Neural cell (in vitro differentiated cells): ENCODE results near the gene CPNE4. TPM values are rescaled to one million over a fixed set of nuclear protein-coding genes. Genes with fewer than 3 reads are reported as not detected.

Experiments used
- H2AFZ ChIP-seq: fragments of 200-600, 300-800 bp; sonication (generic), shearing (Covaris generic); 2 replicates; pipeline ENCODE4 v1.6.0; 2014; ENCODE audit warnings: low read depth, mild to moderate bottlenecking, antibody characterized with exemption, low read length, moderate library complexity
- H3F3A ChIP-seq: fragments of 200-600 bp; shearing (Covaris generic); 2 replicates; pipeline ENCODE4 v1.6.1; 2016; ENCODE audit warnings: mild to moderate bottlenecking, moderate library complexity, mixed read lengths, antibody characterized with exemption, low read length; ENCODE audit not compliant: insufficient read depth, poor library complexity, severe bottlenecking
- H3K27ac ChIP-seq: fragments of 200-600, 300-800 bp; sonication (generic), shearing (Covaris generic); 2 replicates; pipeline ENCODE4 v1.5.1; 2014; ENCODE audit warnings: mild to moderate bottlenecking, low read length, moderate library complexity
- H3K27me3 ChIP-seq: fragments of 300-800, 200-600 bp; sonication (generic), shearing (Covaris generic); 2 replicates; pipeline ENCODE4 v1.6.0; 2014; ENCODE audit warnings: mild to moderate bottlenecking, low read depth, low read length, moderate library complexity; ENCODE audit not compliant: insufficient read depth
- H3K36me3 ChIP-seq: fragments of 300-800, 200-600 bp; sonication (generic), shearing (Covaris generic); 2 replicates; pipeline ENCODE4 v1.5.1; 2014; ENCODE audit warnings: mild to moderate bottlenecking, antibody characterized with exemption, low read length, moderate library complexity; ENCODE audit not compliant: insufficient read depth
- H3K4me2 ChIP-seq: fragments of 300-800, 200-600 bp; sonication (generic), shearing (Covaris generic); 2 replicates; pipeline ENCODE4 v1.6.0; 2014; ENCODE audit warnings: mild to moderate bottlenecking, low read length
- H3K4me3 ChIP-seq: fragments of 300-800, 200-600 bp; sonication (generic), shearing (Covaris generic); 2 replicates; pipeline ENCODE4 v1.5.1; 2014; ENCODE audit warnings: mild to moderate bottlenecking, low read length, moderate library complexity
- H3K79me2 ChIP-seq: fragments of 200-600 bp; shearing (Covaris generic); replicated peaks from 2 replicates; pipeline ENCODE4 v1.6.0; 2014; ENCODE audit warnings: mild to moderate bottlenecking, low read length, moderate library complexity; ENCODE audit not compliant: insufficient read depth
- H3K9ac ChIP-seq: fragments of 300-800, 200-600 bp; sonication (generic), shearing (Covaris generic); 2 replicates; pipeline ENCODE4 v1.6.1; 2016; ENCODE audit warnings: mild to moderate bottlenecking, low read length, mixed read lengths
- H3K9me2 ChIP-seq: fragments of 200-600 bp; shearing (Covaris generic); 2 replicates; pipeline ENCODE4 v1.6.1; 2016; ENCODE audit warnings: mild to moderate bottlenecking, low read length, mixed read lengths; ENCODE audit not compliant: insufficient read depth
- H3K9me3 ChIP-seq: fragments of 200-600, 300-800 bp; sonication (generic), shearing (Covaris generic); 2 replicates; pipeline ENCODE4 v1.6.1; 2016; ENCODE audit warnings: mild to moderate bottlenecking, mixed run types, low read length, moderate library complexity, mixed read lengths
- H4K20me1 ChIP-seq: fragments of 200-600 bp; shearing (Covaris generic); 2 replicates; pipeline ENCODE4 v1.6.1; 2016; ENCODE audit warnings: mild to moderate bottlenecking, mixed run types; ENCODE audit not compliant: insufficient read depth
- CTCF ChIP-seq: fragments of 450-650 bp; IDR thresholded peaks from 2 replicates; pipeline ENCODE4 v1.5.1; 2014; ENCODE audit warnings: antibody characterized with exemption, mild to moderate bottlenecking, moderate library complexity; ENCODE audit not compliant: poor library complexity, severe bottlenecking
- EP300 ChIP-seq: fragments of 450-650 bp; conservative IDR thresholded peaks from 2 replicates; pipeline ENCODE4 v1.6.1; 2014; ENCODE audit warnings: antibody characterized with exemption, mild to moderate bottlenecking, moderate library complexity; ENCODE audit not compliant: poor library complexity, severe bottlenecking
- EZH2 ChIP-seq: fragments of 200-600, 300-800 bp; shearing (Covaris generic), sonication (generic); IDR thresholded peaks from 2 replicates; pipeline ENCODE4 v1.6.1; 2014; ENCODE audit warnings: antibody characterized with exemption, low read length, borderline replicate concordance, mild to moderate bottlenecking; ENCODE audit not compliant: insufficient read depth, poor library complexity, severe bottlenecking
- MXI1 ChIP-seq: fragments of 450-650 bp; conservative IDR thresholded peaks from 2 replicates; pipeline ENCODE4 v1.6.1; 2014; ENCODE audit warnings: antibody characterized with exemption, mild to moderate bottlenecking; ENCODE audit not compliant: poor library complexity, severe bottlenecking
- POLR2AphosphoS5 ChIP-seq: IDR thresholded peaks from 2 replicates; pipeline ENCODE4 v1.6.1; 2012
- RAD21 ChIP-seq: fragments of 450-650 bp; conservative IDR thresholded peaks from 2 replicates; pipeline ENCODE4 v1.6.1; 2014; ENCODE audit warnings: antibody characterized with exemption, mild to moderate bottlenecking, moderate library complexity
- SMC3 ChIP-seq: fragments of 450-650 bp; conservative IDR thresholded peaks from 2 replicates; pipeline ENCODE4 v1.6.1; 2014; ENCODE audit warnings: antibody characterized with exemption, mild to moderate bottlenecking, moderate library complexity; ENCODE audit not compliant: poor library complexity
- polyA plus RNA-seq: library from polyadenylated mRNA; depleted of rRNA; stranded (reverse); fragments of >200 nt; gene quantifications from 2 replicates; pipeline ENCODE4 v1.2.3, GENCODE V29; 2014
- TF ChIP-seq, protein P1 (sequence below): IDR thresholded peaks from 2 replicates; pipeline ENCODE4 v1.6.1; 2012; ENCODE audit warnings: borderline replicate concordance

The CPNE4 gene
- polyA plus RNA-seq, 1 donor from 2014 or later, result 0.59 TPM

DNA sequence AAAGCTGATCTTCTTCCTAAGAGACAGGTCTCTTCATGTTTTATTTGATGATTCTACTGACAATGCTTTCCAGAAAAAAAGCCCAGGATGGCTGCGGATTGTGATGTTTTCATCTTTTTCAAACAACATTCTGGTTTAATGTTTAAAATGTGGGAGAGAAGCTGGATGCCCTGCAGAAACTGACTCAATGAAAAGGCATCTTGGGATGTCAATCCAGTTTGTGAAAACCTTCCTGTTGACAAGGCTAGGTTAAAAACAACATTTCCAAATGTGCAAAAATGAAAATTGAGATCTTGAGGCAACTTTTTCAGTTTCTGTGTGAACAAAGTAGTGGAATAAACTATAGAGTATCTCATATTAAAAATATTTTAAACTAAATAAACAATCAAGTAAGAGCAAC is 376.0 kb downstream of the CPNE4 start:
- Histone ChIP-seq H3K4me2 (no peak overlapping the region), H3K9ac (no peak overlapping the region), H3K4me3 (no peak overlapping the region), H3K36me3 (no peaks in the 10 kb centered on the region), H3K9me3 (no peaks in the 10 kb centered on the region), H3K27me3 (no peaks in the 10 kb centered on the region), H2AFZ (no peak overlapping the region), H3K79me2 (no peaks in the 10 kb centered on the region), H3F3A (no peaks in the 10 kb centered on the region), H3K27ac (no peak overlapping the region), H4K20me1 (no peaks in the 10 kb centered on the region), H3K9me2 (no peaks in the 10 kb centered on the region)
- TF ChIP-seq POLR2AphosphoS5 (no peak), CTCF (no peak), EP300 (no peak), EZH2 (no peak), SMC3 (no peak), RAD21 (no peak)
- TF ChIP-seq, protein P1, sequence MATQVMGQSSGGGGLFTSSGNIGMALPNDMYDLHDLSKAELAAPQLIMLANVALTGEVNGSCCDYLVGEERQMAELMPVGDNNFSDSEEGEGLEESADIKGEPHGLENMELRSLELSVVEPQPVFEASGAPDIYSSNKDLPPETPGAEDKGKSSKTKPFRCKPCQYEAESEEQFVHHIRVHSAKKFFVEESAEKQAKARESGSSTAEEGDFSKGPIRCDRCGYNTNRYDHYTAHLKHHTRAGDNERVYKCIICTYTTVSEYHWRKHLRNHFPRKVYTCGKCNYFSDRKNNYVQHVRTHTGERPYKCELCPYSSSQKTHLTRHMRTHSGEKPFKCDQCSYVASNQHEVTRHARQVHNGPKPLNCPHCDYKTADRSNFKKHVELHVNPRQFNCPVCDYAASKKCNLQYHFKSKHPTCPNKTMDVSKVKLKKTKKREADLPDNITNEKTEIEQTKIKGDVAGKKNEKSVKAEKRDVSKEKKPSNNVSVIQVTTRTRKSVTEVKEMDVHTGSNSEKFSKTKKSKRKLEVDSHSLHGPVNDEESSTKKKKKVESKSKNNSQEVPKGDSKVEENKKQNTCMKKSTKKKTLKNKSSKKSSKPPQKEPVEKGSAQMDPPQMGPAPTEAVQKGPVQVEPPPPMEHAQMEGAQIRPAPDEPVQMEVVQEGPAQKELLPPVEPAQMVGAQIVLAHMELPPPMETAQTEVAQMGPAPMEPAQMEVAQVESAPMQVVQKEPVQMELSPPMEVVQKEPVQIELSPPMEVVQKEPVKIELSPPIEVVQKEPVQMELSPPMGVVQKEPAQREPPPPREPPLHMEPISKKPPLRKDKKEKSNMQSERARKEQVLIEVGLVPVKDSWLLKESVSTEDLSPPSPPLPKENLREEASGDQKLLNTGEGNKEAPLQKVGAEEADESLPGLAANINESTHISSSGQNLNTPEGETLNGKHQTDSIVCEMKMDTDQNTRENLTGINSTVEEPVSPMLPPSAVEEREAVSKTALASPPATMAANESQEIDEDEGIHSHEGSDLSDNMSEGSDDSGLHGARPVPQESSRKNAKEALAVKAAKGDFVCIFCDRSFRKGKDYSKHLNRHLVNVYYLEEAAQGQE, result no peak

GRCh38 chr3:131658115-131658514 is 376.7 kb downstream of the CPNE4 start:
- TF ChIP-seq MXI1 (no peak), CTCF (no peak), SMC3 (no peak), EP300 (no peak)
- no peaks in the 10 kb centered on the region for H3K36me3 ChIP-seq
- no peaks in the 10 kb centered on the region for H3K9me3 ChIP-seq
- no peaks in the 10 kb centered on the region for H4K20me1 ChIP-seq
- H3F3A ChIP-seq, result no peaks in the 10 kb centered on the region
- H3K4me2 ChIP-seq, result no peak overlapping the region
- no peaks in the 10 kb centered on the region for H3K79me2 ChIP-seq
- H2AFZ ChIP-seq, result no peak overlapping the region
- no peak overlapping the region for H3K4me3 ChIP-seq
- H3K9me2 ChIP-seq, result no peaks in the 10 kb centered on the region
- H3K9ac ChIP-seq, result no peak overlapping the region
- H3K27ac ChIP-seq, result no peak overlapping the region
- no peaks in the 10 kb centered on the region for H3K27me3 ChIP-seq
